HepG2 (cell line): ENCODE data around the gene TFEB. TPM values are rescaled to one million over a fixed set of nuclear protein-coding genes. Genes with fewer than 3 reads are reported as not detected.

ENCODE experiments used
- AGO1 ChIP-seq: fragments of 200-400 bp; formaldehyde crosslinking; IDR thresholded peaks from 2 replicates; pipeline ENCODE4 v1.6.1; 2017; ENCODE audit warnings: mild to moderate bottlenecking, low read depth, low read length, moderate library complexity; ENCODE audit not compliant: poor library complexity, severe bottlenecking
- BCL6 ChIP-seq: IDR thresholded peaks from 2 replicates; pipeline ENCODE4 v1.6.1; 2016; ENCODE audit warnings: missing genetic modification reagents, missing compliant biosample characterization
- GTF3A ChIP-seq: sonication (generic); formaldehyde crosslinking; conservative IDR thresholded peaks from 2 replicates; pipeline ENCODE4 v1.4.0; 2020; ENCODE audit warnings: mild to moderate bottlenecking, missing genetic modification reagents
- HNRNPUL1 ChIP-seq: fragments of 200-400 bp; formaldehyde crosslinking; IDR thresholded peaks from 2 replicates; pipeline ENCODE4 v1.6.1; 2017; ENCODE audit warnings: low read depth, mild to moderate bottlenecking, low read length, moderate library complexity
- ISL2 ChIP-seq: sonication (generic); formaldehyde crosslinking; IDR thresholded peaks from 2 replicates; pipeline ENCODE4 v1.5.0; 2020; ENCODE audit warnings: missing genetic modification reagents
- KDM1A ChIP-seq: IDR thresholded peaks from 2 replicates; pipeline ENCODE4 v1.6.1; 2016; ENCODE audit warnings: missing compliant biosample characterization
- LRRFIP1 ChIP-seq: sonication (generic); formaldehyde crosslinking; conservative IDR thresholded peaks from 2 replicates; pipeline ENCODE4 v1.4.0; 2020; ENCODE audit warnings: missing genetic modification reagents
- MLX ChIP-seq: IDR thresholded peaks from 2 replicates; pipeline ENCODE4 v1.6.1; 2016
- MTERF4 ChIP-seq: sonication (generic); formaldehyde crosslinking; IDR thresholded peaks from 2 replicates; pipeline ENCODE4 v1.8.0; 2023; ENCODE audit warnings: mild to moderate bottlenecking, missing genetic modification reagents
- NKX3-1 ChIP-seq: sonication (generic); formaldehyde crosslinking; IDR thresholded peaks from 2 replicates; pipeline ENCODE4 v1.5.0; 2020; ENCODE audit warnings: missing genetic modification reagents
- PCBP2 ChIP-seq: fragments of 200-400 bp; formaldehyde crosslinking; optimal IDR thresholded peaks from 2 replicates; pipeline ENCODE3; 2018; ENCODE audit warnings: low read length, low read depth; ENCODE audit not compliant: poor library complexity, severe bottlenecking
- PHF8 ChIP-seq: sonication (generic); formaldehyde crosslinking; IDR thresholded peaks from 2 replicates; pipeline ENCODE4 v1.5.0; 2020; ENCODE audit warnings: missing genetic modification reagents
- POLR2A ChIP-seq, 2 experiments: IDR thresholded peaks; 2 replicates each; pipeline ENCODE4 v1.6.1; 2011; ENCODE audit warnings: low read depth in 2 of 2, low read length in 2 of 2, mild to moderate bottlenecking in 1 of 2, moderate library complexity in 1 of 2; ENCODE audit not compliant: insufficient read depth in 1 of 2
- PRPF4 ChIP-seq: fragments of 200-400 bp; formaldehyde crosslinking; IDR thresholded peaks from 2 replicates; pipeline ENCODE4 v1.6.1; 2016; ENCODE audit warnings: low read length, low read depth; ENCODE audit not compliant: poor library complexity, severe bottlenecking
- SRY ChIP-seq: sonication (generic); formaldehyde crosslinking; IDR thresholded peaks from 2 replicates; pipeline ENCODE4 v1.8.0; 2022; ENCODE audit warnings: mild to moderate bottlenecking, missing genetic modification reagents
- TCF12 ChIP-seq, 2 experiments: fragments of 450-650 bp in 1 of 2; sonication (generic) in 1 of 2; formaldehyde crosslinking in 1 of 2; IDR thresholded peaks; 2 replicates each; pipeline versions ENCODE4 v1.6.1 to v1.8.0; 2017 to 2022; ENCODE audit warnings: antibody characterized with exemption in 1 of 2, mild to moderate bottlenecking in 1 of 2, missing genetic modification reagents in 1 of 2, moderate library complexity in 1 of 2
- THAP11 ChIP-seq: IDR thresholded peaks from 2 replicates; pipeline ENCODE4 v1.6.1; 2016; ENCODE audit warnings: missing biosample characterization, missing genetic modification reagents
- TOE1 ChIP-seq: sonication (generic); formaldehyde crosslinking; IDR thresholded peaks from 2 replicates; pipeline ENCODE4 v1.4.0; 2020; ENCODE audit warnings: mild to moderate bottlenecking, missing genetic modification reagents
- TOPORS ChIP-seq: sonication (generic); formaldehyde crosslinking; IDR thresholded peaks from 2 replicates; pipeline ENCODE4 v1.8.0; 2023; ENCODE audit warnings: mild to moderate bottlenecking, missing genetic modification reagents
- ZNF317 ChIP-seq: sonication (generic); formaldehyde crosslinking; IDR thresholded peaks from 2 replicates; pipeline ENCODE4 v1.5.0; 2020; ENCODE audit warnings: mild to moderate bottlenecking, missing genetic modification reagents
- ZNF562 ChIP-seq: sonication (generic); formaldehyde crosslinking; IDR thresholded peaks from 2 replicates; pipeline ENCODE4 v1.8.0; 2022; ENCODE audit warnings: missing genetic modification reagents, borderline replicate concordance
- ZNF709 ChIP-seq: sonication (generic); formaldehyde crosslinking; IDR thresholded peaks from 2 replicates; pipeline ENCODE4 v1.5.0; 2020; ENCODE audit warnings: mild to moderate bottlenecking, missing genetic modification reagents
- ZNF780A ChIP-seq: sonication (generic); formaldehyde crosslinking; IDR thresholded peaks from 2 replicates; pipeline ENCODE4 v1.8.0; 2022; ENCODE audit warnings: mild to moderate bottlenecking, missing genetic modification reagents, moderate library complexity
- ZSCAN22 ChIP-seq: sonication (generic); formaldehyde crosslinking; IDR thresholded peaks from 2 replicates; pipeline ENCODE4 v1.4.0; 2020; ENCODE audit warnings: mild to moderate bottlenecking, missing genetic modification reagents
- polyA plus RNA-seq, 8 experiments: library from polyadenylated mRNA; depleted of rRNA in 3 of 8; stranded (reverse) in 7 of 8; unstranded in 1 of 8; fragments of >200 nt; fragmentation: Illumina TruSeq in 4 of 8; extraction: Trizol in 4 of 8; gene quantifications; 2 replicates each; pipeline versions ENCODE4 v1.2.1 to v1.2.3, GENCODE V29; 2011 to 2016; ENCODE audit warnings: low read depth in 4 of 8, missing spikeins in 1 of 8, mixed read lengths in 1 of 8; ENCODE audit not compliant: insufficient read depth in 1 of 8
- total RNA-seq, 5 experiments: library from RNA; depleted of rRNA; stranded (reverse); fragments of >200 nt; fragmentation: Illumina TruSeq; extraction: Trizol; gene quantifications; 2 replicates each; pipeline ENCODE4 v1.2.3, GENCODE V29; 2016; ENCODE audit warnings: low read depth in 1 of 5

The TFEB gene
- total and polyA plus RNA-seq, 2 of the 13 experiments (the other 11 are each of a cell fraction or from before 2014, with no cell fraction given): 13.3 to 18.7 TPM

- peak; percentile 84 for TF ChIP-seq ISL2 (CRISPR knock-in tag)
- no peak for TF ChIP-seq PCBP2
- TF ChIP-seq TCF12 (IDR thresholded peaks at IDR 0.05): no peak
- TF ChIP-seq TCF12 (CRISPR knock-in tag; IDR thresholded peaks at IDR 0.05): no peak; the same call in 1 of the 2 replicates
- no peak for TF ChIP-seq ZNF317
- TF ChIP-seq BCL6 (CRISPR knock-in tag): peak; percentile 67
- no peak for TF ChIP-seq ZNF562 (CRISPR knock-in tag)
- TF ChIP-seq TOPORS (CRISPR knock-in tag): no peak
- no peak for TF ChIP-seq KDM1A (CRISPR knock-in tag)
- TF ChIP-seq MTERF4 (CRISPR knock-in tag): no peak
- no peak for TF ChIP-seq POLR2A (IDR thresholded peaks at IDR 0.05; ENCODE audit: insufficient read depth in 1 of 2, low read depth in 2 of 2, low read length in 2 of 2)
- no peak for TF ChIP-seq ZNF780A
- no peak; the same call in 1 of the 2 replicates for TF ChIP-seq TOE1
- no peak for TF ChIP-seq ZSCAN22 (CRISPR knock-in tag)
- TF ChIP-seq PRPF4: no peak
- 0 out of 2 replicates have a peak, but pooled peaks have one; percentile 44 for TF ChIP-seq GTF3A (CRISPR knock-in tag)
- TF ChIP-seq MLX (CRISPR knock-in tag): no peak
- peak; percentile 98 for TF ChIP-seq THAP11
- TF ChIP-seq LRRFIP1 (CRISPR knock-in tag): no peak
- TF ChIP-seq ZNF709 (CRISPR knock-in tag): no peak
- TF ChIP-seq SRY (CRISPR knock-in tag): peak; percentile 63; the same call in 1 of the 2 replicates
- TF ChIP-seq HNRNPUL1: no peak
- peak; percentile 70 for TF ChIP-seq AGO1
- no peak for TF ChIP-seq NKX3-1 (CRISPR knock-in tag)
- no peak; the same call in 1 of the 2 replicates for TF ChIP-seq PHF8 (CRISPR knock-in tag)
Observed at GRCh38 chr6:41735427-41736185, at the start of gene TFEB (continued).
